UCSD-AML1 (cell line): ENCODE results near the gene MEP1B.
A peak's percentile ranks its signal among the peaks of the same experiment; 100 is the strongest.
"Not testable (repeated sequence)": the region's sequence is repeated elsewhere in the genome, so short reads cannot be mapped to it uniquely, and the experiment has no call there.

Experiments used
- DNase-seq: peaks from one replicate; lab custom pipeline; 2025; ENCODE audit not compliant: unreplicated experiment; lab: John Stamatoyannopoulos, UW

MEP1B gene

DNA sequence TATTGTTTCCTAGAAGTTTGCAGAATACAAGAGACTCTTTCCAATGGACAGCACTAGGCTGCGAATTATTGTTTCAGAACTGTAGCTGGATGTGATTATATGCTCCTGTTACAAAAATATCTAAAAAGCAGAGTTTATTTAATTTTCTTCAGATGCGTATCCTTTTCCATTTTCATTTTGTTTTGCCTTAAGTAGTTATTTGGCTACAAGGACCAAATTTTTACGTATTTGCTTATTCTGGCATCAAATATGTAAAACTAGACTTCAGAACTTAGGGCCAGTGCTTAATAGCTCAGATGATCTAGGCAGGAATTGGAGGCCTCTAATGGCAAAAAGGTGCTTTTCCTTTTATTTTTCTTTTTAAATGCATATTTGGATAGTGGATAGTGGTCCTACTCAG, 18.7 kb downstream of the MEP1B start:
- no peak for DNase-seq

DNA sequence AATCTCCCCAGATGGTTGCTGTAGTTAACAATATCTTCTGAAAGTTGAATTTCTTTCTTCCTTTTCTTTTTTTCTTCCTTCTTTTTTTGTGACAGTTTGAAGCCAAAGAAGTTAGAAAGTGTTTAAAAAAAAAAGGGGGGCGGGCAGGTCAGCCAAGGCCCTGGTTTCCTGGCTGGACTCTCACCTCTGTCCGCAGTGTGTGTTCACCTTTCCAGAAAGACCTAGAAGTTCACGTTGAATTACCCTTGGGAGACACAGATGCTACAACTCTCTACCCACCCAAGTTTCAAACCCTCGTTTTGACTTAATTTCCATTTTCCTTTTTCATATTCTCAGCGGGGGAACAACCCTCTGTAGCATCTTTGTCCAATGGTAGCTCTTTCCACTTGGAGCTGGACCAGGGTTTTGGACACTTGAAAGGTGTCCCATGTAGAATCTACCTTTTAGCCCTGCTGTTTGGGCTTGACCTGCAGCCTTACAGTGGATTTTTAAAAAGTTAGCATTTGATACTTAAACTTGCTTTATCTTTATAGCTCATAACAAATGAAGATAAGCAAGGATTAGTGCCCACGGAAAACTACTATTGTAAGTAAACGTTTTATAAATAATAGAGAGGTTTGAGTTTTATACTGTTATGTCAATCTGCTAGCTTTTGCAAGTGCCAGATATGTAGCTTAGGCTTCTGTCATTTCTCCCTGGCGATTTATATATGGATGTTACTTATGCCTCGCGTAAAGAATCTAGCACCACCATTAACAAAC, 20.0 kb downstream of the MEP1B start:
- DNase-seq = no peak

DNA sequence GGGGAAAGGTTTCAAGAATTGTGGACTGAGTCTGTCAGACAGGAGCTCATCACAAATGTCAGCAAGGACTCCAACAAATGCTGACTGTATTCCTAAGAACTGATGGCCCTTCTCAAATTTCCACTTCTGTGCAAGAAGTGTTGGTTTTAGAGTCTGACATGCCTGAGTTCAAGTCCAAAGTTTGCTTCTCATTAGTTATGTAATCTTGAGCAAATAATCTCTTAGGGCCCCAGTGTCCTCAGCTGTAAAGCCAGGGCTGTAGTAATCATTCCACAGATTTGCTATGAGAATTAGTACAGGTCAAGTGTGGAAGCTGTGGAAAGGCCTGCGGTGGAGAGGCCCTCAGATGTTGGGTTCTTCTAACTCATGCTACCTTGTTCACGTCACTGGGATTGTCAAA, 23.9 kb downstream of the MEP1B start:
- no peak for DNase-seq

DNA sequence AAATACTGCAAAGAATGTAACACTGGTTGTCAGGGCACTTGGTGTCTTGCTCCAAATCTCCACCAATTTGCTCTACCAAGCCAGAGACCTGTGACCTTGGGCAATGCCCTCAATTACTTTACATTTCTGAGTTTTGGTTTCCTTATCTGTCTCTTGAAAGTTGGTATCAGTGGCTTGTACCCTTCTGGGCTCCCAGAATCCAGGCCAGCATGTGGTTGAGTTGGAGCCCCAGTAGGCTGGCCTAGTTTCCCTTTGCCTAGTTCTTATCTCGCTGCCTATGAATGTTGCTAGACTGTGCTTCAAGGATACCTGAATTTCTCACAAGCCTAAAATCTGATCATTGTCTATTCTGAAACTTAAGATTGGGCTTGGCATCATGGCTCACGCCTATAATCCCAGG, 26.6 kb downstream of the MEP1B start:
- no peak for DNase-seq

DNA sequence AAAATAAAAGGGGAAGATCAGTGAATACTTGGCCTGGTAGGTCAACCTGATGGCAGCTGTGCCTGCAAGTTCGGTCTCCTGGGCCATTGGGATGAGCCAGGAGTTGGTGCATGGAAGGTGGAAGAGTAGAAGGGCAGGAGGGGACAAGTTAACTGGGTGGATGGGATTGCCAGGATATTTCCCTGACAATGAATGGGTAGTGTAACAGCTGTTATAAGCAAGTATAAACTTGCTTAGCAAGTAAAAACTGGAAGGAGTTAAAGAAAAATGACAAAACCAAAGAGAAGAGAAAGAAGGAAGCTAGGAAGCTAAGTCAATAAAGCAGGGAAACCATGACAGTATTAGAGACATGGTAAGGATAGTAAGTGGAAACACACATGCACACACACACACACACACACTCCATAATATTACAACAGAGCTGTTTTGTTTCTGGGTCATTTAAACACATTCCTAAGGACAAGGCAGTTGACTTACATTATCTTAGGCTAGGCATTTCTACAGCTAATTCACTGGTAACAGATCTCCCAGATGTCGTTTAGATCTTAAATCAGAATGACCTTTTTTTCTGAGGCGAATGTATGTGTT, 29.7 kb downstream of the MEP1B start:
- DNase-seq = no peak

DNA sequence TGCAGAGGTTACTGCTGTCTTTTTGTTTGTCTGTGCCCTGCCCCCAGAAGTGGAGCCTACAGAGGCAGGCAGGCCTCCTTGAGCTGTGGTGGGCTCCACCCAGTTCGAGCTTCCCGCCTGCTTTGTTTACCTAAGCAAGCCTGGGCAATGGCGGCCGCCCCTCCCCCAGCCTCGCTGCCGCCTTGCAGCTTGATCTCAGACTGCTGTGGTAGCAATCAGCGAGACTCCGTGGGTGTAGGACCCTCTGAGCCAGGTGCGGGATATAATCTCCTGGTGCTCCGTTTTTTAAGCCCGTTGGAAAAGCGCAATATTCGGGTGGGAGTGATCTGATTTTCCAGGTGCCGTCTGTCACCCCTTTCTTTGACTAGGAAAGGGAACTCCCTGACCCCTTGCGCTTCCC, 43.5 kb downstream of the MEP1B start:
- not testable (repeated sequence) for DNase-seq

DNA sequence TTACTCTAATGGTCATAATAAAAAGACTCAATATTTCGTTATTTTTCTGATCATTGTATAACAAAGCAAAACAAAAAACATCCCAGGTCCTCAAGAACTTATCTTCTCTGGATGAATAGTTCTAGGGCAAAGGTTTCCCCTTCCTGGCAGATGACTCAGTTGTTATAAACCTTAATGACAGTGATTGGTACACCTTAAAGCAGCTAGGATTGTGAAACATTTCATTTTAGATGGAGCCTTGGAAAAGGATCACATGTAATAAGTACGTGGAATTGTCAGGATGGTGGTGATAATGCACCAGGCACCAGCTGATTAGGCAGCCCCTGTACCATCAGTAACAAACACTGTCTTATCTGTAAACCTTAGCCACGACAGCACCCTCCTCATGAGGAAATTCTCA, 47.2 kb downstream of the MEP1B start:
- no peak for DNase-seq

DNA sequence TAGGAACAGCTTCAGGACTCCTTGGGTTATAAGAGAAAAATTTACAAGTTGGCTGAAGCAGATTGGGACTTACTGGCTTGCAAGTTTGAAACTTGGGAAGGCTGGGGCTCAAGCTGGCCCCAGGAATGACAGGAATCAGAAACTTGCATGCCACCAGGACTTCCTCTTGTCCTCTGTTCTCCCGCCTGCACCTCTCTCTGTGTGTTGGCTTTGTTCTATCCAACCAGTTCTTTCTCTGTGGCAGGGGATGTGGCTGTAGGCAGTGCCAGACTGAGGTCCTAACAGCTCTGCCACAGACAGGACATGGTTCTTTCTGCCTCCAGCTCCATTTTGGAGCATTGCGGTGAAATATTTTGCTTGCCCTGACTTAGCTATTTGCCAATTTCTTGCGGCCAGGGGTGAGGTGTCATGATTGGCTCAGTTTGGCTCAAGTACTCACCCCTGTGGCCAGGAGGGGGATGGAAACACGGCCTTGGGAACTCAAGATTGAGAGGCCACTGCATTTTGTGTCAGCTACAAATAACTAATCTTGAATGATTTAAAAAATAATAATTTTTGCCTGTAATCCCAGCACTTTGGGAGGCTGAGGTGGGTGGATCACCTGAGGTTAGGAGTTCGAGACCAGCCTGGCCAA, 48.9 kb downstream of the MEP1B start:
- DNase-seq = no peak

DNA sequence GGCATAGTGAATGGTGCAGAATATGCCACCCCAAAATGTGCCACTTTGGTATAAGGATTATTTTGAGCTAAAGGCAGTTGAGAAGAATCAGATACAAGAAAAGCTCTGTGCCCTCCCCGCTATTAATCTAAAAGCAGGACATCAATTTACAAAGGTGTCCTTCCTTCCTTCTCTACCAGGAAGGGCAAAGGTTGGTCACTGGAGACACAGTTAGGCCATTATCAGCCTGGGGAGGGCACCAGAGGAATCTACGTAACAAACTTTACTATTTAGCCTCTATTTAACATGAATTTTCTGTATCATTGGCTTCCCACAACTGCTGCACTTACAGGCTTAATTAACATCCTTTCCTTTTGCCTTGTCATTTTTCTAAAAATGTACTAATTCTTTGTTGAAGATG, 52.6 kb downstream of the MEP1B start:
- no peak for DNase-seq

DNA sequence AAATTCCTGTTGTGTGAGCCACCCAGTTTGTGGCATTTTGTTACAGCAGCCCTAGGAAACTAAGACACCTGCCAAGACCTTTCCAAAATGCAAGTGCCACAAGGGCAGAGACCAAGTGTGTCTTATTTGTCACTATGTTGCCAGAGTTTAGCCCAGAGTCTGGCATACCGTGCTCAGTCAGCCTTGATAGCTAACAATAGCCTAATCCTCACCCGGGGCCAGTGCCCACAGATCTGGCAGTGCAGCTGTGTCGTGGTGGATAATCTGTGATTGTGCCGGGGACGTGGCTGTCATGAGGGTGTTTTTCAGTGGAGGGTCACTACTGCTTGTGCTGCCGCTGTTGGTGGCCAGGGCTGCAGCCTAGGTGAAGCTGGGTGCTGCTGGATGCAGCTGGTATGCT, 53.5 kb downstream of the MEP1B start:
- no peak for DNase-seq

DNA sequence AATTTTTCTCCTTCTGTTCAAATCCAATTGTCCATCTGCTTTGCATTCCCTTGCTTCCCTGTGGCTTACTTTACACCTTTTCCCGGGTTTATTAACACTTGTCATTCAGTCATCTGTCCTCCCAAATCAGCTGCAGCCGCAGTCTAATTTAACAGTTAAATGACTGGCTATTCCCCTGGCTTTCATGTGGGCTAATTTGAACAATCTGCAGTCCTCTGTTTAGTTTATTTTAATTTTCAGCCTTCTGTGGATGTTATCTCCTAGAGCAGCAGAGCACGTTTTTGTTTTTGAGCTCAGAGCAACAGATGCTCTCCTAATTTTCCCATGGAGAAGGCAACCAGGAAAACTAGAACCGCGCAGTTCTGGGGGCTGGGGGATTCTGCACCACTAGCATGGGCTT, 55.0 kb downstream of the MEP1B start:
- DNase-seq = no peak

DNA sequence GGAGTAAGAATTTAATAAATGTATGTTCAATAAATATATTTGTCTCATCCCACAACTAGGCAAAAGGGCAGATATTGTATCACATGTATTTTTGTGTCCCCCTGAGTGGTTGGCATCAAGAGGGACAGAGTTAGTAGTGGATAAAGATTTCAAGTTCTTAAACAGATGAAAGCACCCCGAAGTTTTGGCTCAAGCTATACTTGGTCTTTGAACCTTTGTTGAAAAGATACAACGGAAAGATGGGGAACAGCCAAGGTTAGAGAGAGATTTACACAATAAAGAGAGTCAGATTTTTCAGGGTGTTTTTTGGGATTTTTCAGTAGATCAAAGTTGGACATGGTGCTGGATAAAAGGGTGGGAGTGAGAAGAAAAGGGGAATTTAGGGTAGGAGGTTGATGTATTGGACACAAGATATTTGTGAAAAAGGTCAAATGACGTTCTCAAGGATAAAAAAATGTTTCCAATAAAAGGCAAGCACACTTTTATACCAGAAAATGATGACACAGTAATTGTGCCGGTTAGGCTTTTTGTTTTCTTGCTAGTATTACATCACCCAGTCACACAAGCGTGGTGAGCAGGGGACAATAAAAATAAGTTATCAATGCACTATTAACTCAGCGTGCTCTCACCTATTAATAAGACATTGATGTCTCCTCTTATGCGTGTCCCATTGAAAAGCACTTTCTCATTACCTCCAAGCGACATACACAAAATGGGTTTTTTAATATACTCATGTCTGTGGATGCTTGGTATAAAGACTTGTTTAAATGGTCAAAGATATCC, 59.5 kb downstream of the MEP1B start:
- no peak for DNase-seq

DNA sequence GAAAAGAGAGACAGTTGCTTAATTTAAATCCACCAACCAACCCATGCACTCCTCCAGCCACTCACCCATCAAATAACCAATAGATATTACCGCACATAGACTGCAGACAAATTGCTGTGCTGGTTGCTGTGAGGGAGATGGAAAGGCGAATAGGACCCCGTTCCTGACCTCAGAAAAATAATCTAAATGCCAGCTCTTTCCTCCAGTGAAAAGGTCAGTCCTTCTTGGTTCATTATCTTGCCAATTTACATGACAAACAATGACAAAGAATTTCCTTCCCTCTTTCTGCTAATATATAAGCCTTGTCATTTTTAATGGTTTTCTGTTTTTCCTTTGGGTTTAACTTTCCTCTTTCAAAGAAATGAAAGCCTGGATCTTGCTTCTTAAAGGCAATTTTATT, 61.6 kb downstream of the MEP1B start:
- peak; percentile 16 for DNase-seq

DNA sequence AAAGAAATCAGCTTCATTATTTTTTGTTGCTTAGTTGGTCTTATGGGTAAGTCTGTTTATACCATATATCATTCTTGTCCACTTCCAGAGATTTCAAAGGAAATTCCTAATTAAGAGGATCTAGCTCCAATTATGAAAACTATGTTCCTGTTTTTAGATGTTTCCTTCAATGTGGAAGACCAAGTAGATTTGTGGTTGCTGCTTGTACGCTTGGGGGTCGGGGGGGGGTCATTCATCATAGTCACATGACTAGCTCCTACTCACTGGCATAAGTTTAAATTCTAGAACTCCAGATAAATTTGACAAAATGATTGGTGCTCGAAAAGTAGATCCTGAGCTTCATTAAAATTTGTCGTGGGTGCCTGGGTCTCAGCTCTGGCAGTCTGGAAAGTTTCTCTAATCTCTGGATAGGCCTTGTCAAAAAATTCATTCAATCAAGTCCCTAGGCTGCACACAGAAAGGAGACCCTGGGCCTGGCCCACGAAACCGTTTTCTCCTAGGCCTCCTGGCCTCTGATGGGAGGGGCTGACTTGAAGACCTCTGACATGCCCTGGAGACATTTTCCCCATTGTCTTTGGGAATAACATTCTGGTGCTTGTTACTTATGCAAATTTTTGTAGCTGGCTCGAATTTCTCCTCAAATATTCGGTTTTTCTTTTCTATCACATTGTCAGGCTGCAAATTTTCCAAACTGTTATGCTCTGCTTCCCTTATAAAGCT, 62.5 kb downstream of the MEP1B start:
- no peak for DNase-seq

DNA sequence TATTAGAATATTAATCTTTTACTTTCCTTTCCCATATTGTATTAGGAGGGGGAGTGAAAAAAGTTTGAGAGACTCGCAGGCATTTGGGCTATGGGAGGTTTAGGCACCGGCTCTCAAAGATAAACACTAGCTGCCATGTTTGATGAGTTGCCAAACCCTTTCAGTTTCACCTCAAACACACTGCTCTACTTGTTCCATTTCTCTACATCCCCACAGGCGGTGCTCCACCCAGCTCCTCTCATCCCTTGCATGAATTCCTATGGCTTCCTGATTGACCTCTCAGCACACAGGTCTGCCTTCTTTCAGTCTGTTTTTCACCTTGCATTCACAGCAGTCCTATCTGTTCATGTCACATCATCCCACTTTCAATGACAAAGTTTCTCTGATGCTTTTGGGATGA, 65.7 kb downstream of the MEP1B start:
- no peak for DNase-seq

DNA sequence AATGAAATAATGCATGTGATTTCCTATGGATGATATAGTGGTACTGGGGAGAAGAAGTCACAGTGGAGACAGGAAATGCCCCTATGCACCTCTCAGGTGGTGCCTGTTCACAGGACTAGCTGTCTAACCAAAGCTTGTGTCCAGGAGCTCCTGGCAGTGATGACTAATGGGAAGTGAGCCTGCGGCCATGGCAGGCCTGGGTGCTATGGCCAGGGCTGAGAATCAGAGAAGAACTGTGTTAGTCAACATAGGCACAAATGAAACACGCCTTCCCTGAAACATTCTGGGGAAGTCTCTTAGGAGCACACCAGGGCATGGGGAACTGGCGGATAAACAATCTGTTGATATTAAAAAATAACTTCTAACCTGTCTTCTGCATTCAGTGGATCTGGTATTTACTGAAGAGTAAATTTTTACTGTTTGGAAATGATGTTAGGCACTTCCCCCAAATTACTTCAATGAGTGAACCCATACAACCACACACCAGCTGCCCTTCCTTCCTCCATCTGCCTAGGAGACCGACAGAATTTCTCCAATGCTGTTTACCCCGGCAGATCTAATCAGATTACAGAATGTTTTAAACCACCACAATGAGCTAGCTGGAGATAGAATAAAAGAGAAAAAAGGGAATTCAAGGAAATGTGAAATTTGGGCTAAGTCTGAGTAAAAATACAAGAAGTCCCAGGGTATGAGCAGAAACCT, 67.4 kb downstream of the MEP1B start:
- peak; percentile 29 for DNase-seq

DNA sequence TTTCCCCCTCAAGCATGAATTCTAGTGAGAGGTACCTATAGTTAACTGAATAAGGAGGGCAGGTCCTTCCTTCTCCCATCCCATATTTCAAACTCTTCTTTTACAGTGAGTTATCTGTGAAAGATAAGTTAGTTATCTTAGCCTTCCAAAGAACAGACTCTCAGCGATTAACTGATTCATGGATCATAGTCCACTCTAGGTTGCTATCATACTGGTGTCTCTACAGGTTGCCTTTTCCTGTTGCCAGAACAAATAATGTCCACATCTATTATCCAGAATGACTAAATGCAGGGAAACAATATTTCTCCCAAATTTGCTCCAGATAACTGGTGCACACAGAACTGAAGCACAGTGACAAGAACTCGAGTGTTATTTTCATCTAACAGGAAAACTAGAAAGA, 68.3 kb downstream of the MEP1B start:
- DNase-seq = no peak

DNA sequence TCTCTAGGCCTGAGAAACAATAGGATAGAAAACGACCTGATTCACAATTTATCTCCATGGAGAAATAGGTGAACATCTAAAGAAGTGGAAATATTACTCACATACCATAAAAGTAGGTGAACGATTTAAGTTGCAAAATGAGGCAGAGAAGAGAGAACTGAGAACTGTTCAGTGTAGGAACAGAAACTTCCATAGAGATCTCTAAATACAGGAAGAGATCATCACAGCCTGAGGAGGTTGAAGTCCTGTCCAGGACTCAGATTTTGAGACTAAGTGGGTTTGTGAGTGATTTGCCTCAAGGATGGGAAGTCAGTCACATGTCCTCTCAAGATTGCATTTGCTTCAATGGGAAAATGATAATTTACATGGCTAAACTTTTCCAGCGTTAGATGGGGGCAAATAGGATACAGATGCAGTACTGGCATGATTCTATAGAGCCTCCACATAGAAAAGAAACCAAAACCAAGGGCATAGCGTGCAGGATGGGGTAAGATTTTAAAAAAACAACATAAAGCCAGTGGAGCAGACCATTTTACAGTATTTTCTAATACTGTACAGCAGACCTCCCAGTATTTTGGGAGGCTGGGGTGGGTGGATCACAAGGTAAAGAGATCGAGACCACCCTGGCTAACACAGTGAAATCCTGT, 68.8 kb downstream of the MEP1B start:
- no peak for DNase-seq

DNA sequence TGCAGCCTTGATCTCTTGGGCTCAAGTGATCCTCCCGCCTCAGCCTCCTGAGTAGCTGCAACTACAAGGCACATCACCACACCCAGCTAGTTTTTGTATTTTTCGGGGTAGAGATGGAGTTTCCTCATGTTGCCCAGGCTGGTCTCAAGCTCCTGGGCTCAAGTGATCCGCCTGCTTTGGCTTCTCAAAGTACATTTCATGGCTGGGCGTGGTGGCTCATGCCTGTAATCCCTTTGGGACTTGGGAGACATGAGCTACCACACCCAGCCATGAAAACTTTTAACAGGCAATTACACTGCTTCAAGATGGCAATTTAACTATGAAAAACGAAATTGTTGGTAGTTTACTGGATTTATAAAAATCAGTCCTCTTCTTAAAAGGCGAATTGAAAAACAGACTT, 69.7 kb downstream of the MEP1B start:
- DNase-seq = no peak

DNA sequence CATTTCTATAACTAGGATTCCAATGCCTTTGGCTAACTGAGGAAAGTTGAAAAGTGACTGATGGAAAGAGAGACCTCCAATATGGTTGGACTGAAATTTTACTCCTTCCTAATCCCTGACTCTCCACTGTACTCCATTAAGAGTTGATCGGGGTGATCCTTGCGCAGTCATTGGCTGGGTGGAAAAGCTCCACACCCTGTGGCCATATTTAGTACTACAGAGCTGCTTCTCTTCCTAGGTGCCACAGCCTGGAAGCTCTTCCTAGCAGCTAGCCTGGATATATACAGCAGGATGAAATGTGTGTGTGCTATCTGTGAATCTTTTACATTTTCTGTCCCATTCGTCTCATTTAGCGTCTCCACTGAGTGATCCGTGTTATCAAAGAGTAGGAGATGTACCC, 71.2 kb downstream of the MEP1B start:
- DNase-seq = no peak
